ENCODE measurements around the gene CMBL. TPM values are rescaled to one million over a fixed set of nuclear protein-coding genes. Genes with fewer than 3 reads are reported as not detected.

Gene CMBL
- total RNA-seq, 1 donor from 2014 or later = 24.0 TPM

DNA sequence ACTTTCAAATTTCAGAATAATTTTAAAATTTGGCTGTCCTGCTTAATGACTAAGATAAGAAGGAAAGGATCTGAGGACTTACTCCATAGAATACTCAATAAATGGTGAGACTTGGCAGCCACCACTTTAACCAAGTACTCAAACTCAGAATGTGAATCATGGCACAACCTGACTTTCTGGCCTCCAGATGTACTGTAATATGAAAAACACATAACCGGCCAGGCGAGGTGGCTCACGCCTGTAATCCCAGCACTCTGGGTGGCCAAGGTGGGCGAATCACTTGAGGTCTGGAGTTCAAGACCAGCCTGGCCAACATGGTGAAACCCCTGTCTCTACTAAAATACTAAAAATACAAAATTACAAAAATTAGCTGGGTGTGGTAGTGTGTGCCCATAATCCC is 35.8 kb upstream of the CMBL start:
- Mint-ChIP-seq H3K9me3 (no peaks in the 10 kb centered on the region), H3K27me3 (ENCODE audit: low read depth) (no peaks in the 10 kb centered on the region), H3K36me3 (ENCODE audit: low read depth) (peaks cover 2% of the 10 kb centered on the region), H3K4me3 (no peak overlapping the region), H3K4me1 (peaks cover 18% of the 10 kb centered on the region), H3K27ac (ENCODE audit: unreplicated experiment) (no peak overlapping the region)
- DNase-seq (ENCODE audit: low read depth, low spot score) = no peak
- TF ChIP-seq, protein P1, sequence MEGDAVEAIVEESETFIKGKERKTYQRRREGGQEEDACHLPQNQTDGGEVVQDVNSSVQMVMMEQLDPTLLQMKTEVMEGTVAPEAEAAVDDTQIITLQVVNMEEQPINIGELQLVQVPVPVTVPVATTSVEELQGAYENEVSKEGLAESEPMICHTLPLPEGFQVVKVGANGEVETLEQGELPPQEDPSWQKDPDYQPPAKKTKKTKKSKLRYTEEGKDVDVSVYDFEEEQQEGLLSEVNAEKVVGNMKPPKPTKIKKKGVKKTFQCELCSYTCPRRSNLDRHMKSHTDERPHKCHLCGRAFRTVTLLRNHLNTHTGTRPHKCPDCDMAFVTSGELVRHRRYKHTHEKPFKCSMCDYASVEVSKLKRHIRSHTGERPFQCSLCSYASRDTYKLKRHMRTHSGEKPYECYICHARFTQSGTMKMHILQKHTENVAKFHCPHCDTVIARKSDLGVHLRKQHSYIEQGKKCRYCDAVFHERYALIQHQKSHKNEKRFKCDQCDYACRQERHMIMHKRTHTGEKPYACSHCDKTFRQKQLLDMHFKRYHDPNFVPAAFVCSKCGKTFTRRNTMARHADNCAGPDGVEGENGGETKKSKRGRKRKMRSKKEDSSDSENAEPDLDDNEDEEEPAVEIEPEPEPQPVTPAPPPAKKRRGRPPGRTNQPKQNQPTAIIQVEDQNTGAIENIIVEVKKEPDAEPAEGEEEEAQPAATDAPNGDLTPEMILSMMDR (conservative IDR thresholded peaks at IDR 0.05) = no peak

DNA sequence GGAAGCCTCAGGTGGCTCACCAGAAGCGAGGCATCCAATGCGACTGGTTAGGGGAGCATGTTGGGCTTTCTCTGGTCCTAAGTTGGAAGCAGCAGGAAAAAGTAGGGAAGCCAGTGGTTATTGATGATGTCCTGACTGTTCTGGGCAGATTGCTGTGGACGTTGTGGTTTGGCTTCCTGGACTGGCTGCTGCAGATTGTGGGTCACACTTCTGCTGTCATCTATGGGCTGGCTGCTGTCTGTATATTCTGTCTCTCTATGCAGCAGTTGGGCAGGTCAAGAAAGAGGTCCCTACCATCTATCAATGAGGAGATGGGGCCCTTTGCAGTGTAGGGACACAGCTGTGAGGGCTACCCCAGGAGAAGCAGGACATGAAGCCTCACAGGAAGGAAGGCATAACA is 32.3 kb upstream of the CMBL start:
- Mint-ChIP-seq H3K4me3 (peak overlapping the region; percentile 1), H3K27ac (ENCODE audit: unreplicated experiment) (peak overlapping the region; percentile 99), H3K27me3 (ENCODE audit: low read depth) (peaks cover 4% of the 10 kb centered on the region), H3K36me3 (ENCODE audit: low read depth) (peaks cover 2% of the 10 kb centered on the region), H3K9me3 (no peaks in the 10 kb centered on the region), H3K4me1 (peaks cover 31% of the 10 kb centered on the region)
- no peak for DNase-seq (ENCODE audit: low read depth, low spot score)
- TF ChIP-seq, protein P1 (conservative IDR thresholded peaks at IDR 0.05) = no peak

DNA sequence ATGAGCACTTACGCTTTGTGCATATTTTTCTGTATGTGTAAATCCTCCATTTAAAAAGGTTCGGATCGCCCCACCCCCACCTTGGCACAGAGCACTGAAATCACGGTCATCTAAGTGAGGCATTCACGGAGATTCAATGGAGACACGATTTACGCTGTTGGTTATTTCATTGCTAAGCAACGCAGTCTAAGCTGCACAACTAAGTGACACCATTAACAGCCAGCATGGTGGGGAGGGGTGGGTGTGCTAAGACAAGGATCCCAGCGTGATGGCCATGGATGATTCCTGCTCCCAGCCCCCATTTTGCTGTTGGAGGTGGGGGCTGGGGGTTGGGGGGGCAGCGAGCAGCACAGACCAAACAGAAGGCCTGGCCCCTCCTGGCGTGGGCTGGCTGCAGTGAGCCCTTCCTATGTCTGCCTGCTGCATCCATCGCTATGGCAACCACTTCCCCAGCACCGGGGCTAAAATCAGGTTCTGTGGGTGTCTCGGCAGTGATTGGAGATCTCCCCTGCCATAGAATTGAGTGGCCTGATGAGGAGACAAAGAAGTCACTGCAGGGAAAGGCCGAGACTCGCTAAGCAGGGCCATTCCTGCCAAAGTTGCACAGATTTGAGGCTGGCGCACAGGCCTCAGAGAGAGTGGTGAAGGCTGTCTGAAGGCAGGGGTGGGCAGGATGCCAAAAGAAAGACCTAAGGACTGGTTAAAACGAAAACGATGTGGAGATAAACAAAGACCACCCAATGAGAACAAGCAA is 31.5 kb upstream of the CMBL start:
- DNase-seq (ENCODE audit: low read depth, low spot score) = peak; percentile 40
- Mint-ChIP-seq H3K4me3 (peak overlapping the region; percentile 81), H3K9me3 (no peaks in the 10 kb centered on the region), H3K27ac (ENCODE audit: unreplicated experiment) (peak overlapping the region; percentile 99), H3K4me1 (peaks cover 33% of the 10 kb centered on the region), H3K36me3 (ENCODE audit: low read depth) (peaks cover 2% of the 10 kb centered on the region), H3K27me3 (ENCODE audit: low read depth) (peaks cover 12% of the 10 kb centered on the region)
- TF ChIP-seq, protein P1 (conservative IDR thresholded peaks at IDR 0.05) = no peak

DNA sequence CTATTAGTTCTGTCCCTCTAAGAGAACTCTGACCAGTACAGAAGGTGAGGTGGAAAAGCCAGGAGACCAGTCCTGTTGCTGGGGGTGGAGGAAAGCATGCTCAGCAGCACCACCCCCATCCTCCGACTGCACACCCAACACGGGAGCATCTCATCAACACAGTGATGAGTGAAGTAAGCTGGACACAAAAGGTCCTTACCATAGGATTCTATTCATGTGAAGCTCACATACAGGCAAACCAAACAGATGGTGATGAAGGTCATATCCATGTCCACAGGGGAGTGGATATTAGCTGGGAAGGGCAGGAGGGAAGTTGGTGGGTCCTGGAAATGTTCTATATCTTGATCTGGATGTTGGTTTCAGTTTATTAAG is 31.0 kb upstream of the CMBL start:
- peak overlapping the region; percentile 93 for H3K27ac Mint-ChIP-seq (ENCODE audit: unreplicated experiment)
- TF ChIP-seq, protein P1 (conservative IDR thresholded peaks at IDR 0.05) = no peak
- no peak for DNase-seq (ENCODE audit: low read depth, low spot score)
- peaks cover 33% of the 10 kb centered on the region for H3K4me1 Mint-ChIP-seq
- H3K4me3 Mint-ChIP-seq = peak overlapping the region; percentile 81
- H3K9me3 Mint-ChIP-seq = no peaks in the 10 kb centered on the region
- peaks cover 16% of the 10 kb centered on the region for H3K27me3 Mint-ChIP-seq (ENCODE audit: low read depth)
- H3K36me3 Mint-ChIP-seq (ENCODE audit: low read depth) = peaks cover 2% of the 10 kb centered on the region

DNA sequence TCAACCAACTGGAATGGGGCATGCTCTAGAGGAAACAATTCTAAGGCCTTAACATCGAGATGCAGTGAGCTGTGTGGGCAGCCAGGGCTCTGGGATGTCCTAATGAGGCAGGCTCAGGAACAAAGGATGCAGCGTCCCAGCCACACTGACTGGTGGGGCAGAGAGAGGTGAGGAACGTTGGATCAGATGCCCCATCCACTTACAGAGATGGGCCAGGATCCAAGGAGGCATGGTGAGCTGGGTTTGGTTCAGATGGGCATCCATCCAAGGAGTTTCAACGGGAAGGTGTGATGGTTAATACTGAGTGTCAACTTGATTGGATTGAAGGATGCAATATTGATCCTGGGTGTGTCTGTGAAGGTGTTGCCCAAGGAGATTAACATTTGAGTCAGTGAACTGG is 30.3 kb upstream of the CMBL start:
- Mint-ChIP-seq H3K4me3 (peak overlapping the region; percentile 31), H3K27ac (ENCODE audit: unreplicated experiment) (no peak overlapping the region)

More for the DNA sequence above, 30.3 kb upstream of the CMBL start:
- peaks cover 23% of the 10 kb centered on the region for H3K27me3 Mint-ChIP-seq (ENCODE audit: low read depth)
- peaks cover 33% of the 10 kb centered on the region for H3K4me1 Mint-ChIP-seq
- no peaks in the 10 kb centered on the region for H3K9me3 Mint-ChIP-seq
- peaks cover 2% of the 10 kb centered on the region for H3K36me3 Mint-ChIP-seq (ENCODE audit: low read depth)
- TF ChIP-seq, protein P1 (conservative IDR thresholded peaks at IDR 0.05) = no peak
- no peak for DNase-seq (ENCODE audit: low read depth, low spot score)
